Mammary epithelial cell (primary cell): Measurements from ENCODE around the gene PRKCSH.
"Not testable (repeated sequence)": the region's sequence is repeated elsewhere in the genome, so short reads cannot be mapped to it uniquely, and the experiment has no call there.

Experiments
- CTCF ChIP-seq, 2 donors: IDR thresholded peaks in 1 of 2; conservative IDR thresholded peaks in 1 of 2; 2 replicates each; pipeline ENCODE4 v1.5.1; 2011 to 2012; ENCODE audit warnings: inconsistent platforms in 2 of 2, low read length in 2 of 2, mild to moderate bottlenecking in 2 of 2, control low read depth in 1 of 2, low read depth in 1 of 2; ENCODE audit not compliant: insufficient read depth in 1 of 2; ENCODE audit errors: extremely low read depth in 1 of 2
- EZH2 ChIP-seq: IDR thresholded peaks from 2 replicates; pipeline ENCODE4 v1.6.1; 2012; ENCODE audit warnings: low read length, inconsistent platforms, borderline replicate concordance

DNA sequence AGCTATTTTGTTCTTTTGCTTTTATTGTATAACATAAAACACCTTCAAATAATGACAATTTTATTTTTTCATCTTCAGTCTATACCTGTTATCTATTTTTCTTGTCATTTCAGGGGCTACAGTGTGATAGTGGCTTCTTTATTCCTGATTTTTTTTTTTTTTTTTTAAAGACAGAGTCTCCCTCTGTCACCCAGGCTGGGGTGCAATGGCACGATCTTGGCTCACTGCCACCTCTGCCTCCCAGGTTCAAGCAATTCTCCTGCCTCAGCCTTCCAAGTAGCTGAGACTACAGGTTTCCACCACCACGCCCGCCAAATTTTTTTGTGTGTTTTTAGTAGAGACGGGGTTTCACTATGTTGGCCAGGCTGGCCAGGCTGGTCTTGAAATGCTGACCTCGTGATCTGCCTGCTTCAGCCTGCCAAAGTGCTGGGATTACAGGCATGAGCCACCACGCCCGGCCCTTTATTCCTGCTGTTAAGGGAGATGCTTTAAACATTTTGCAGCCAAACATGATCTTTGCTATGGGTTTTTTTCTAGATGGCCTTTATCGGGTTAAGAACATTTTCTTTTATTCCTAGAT is 32.9 kb downstream of the PRKCSH start:
- not testable (repeated sequence) for TF ChIP-seq CTCF (conservative IDR thresholded peaks at IDR 0.05 in 1 of 2, IDR thresholded peaks at IDR 0.05 in 1 of 2; ENCODE audit: extremely low read depth in 1 of 2, insufficient read depth in 1 of 2, low read depth in 1 of 2, low read length in 2 of 2); EZH2
